Stimulated activated CD8-positive, alpha-beta memory T cell treated with anti-CD3 and anti-CD28 coated beads, Interleukin-12 subunit alpha, Interleukin-12 subunit beta, amount 100 ng/mL, for 4 hours (primary cell): Measurements from ENCODE around the gene LACRT.
"Not testable (repeated sequence)": the region's sequence is repeated elsewhere in the genome, so short reads cannot be mapped to it uniquely, and the experiment has no call there.

Source experiments
- DNase-seq: peaks from one replicate; pipeline ENCODE4 v3.0.0-alpha.2; 2020; ENCODE audit warnings: low read depth

LACRT gene

DNA sequence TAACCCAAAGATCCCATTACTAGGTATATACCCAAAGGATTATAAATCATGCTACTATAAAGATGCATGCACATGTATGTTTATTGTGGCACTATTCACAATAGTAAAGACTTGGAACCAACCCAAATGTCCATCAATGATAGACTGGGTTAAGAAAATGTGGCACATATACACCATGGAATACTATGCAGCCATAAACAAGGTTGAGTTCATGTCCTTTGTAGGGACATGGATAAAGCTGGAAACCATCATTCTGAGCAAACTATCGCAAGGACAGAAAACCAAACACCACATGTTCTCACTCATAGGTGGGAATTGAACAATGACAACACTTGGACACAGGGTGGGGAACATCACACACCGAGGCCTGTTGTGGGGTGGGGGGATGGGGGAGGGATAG lies 4.4 kb upstream of the LACRT start:
- DNase-seq = not testable (repeated sequence)

DNA sequence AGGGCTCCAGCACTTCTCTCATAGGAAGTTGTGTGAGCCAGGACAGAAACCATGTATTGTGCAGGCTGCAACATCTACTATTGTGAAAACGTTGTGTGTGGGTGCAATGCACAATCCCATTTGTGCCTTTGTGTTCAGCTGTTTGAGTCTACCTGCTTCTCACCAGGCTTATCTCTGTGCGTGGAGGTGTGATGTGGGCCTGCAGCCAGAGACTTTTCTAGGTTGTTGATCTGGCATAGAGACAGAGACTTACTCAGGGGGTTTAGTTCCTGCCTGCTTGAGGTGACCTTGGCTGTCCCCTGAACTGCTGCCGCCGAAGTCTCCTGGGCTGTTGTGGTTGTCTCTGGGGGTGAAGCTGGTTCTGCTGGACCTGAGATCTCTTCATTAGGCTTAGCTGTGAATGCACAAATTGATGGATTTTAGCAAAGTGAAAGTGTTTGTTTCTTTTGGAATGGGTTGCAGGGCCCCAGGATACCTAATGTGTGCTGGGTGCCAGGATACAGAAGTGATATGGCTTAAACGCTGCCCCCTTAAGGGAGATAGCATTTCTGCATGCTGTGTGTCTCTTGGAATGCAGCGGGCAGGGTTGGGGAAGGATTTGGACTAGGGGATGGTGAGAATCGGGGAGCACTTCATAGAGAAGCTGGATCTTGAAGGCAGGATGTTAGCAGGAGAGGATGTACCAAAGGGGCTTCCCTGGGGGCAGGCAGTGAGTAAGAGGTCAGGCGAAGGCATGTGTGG lies 2.5 kb downstream of the LACRT start:
- DNase-seq = no peak

GRCh38 chr12:54631551-54631950 lies 3.1 kb downstream of the LACRT start:
- no peak for DNase-seq

GRCh38 chr12:54629925-54630324 lies 4.8 kb downstream of the LACRT start:
- DNase-seq = no peak

DNA sequence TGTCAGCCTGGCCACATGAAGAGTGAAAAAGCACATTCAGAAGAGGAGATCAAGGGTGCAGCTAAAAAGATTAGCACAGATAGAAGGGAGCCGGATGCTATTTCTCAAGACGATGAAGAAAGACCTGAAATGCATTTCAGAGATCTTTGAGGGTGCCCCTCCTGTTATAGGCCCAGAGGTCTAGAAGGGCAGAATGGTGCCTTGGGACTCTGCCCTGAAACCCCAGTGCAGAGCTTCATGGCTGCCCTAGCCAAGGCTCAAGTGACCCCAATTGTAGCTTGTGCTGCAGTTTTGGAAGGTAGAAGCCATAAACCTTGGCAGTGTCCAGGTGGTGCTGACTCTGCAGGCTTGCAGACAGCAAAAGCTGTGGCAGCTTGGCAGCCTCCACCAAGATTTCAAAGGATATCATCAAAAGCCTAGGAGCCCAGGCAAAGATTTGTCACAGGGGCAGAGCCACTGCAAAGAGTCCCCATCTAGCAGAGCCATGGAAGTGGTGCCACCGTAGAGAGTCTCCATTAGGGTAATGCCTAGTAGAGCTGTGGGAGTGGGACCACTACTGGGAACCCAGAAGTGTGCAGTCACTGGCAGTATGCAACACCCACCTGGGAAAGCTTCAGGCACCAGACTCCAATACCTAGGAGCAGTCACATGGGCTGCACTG lies 6.4 kb downstream of the LACRT start:
- DNase-seq = no peak

- no peak for DNase-seq
Observed at GRCh38 chr12:54627304-54627703, 7.4 kb downstream of the LACRT start.

- no peak for DNase-seq
Observed at GRCh38 chr12:54625598-54625997, 9.1 kb downstream of the LACRT start.

GRCh38 chr12:54624315-54625279 lies 10.1 kb downstream of the LACRT start:
- DNase-seq = no peak

- no peak for DNase-seq
Observed at GRCh38 chr12:54622463-54623183, 12.1 kb downstream of the LACRT start.

DNA sequence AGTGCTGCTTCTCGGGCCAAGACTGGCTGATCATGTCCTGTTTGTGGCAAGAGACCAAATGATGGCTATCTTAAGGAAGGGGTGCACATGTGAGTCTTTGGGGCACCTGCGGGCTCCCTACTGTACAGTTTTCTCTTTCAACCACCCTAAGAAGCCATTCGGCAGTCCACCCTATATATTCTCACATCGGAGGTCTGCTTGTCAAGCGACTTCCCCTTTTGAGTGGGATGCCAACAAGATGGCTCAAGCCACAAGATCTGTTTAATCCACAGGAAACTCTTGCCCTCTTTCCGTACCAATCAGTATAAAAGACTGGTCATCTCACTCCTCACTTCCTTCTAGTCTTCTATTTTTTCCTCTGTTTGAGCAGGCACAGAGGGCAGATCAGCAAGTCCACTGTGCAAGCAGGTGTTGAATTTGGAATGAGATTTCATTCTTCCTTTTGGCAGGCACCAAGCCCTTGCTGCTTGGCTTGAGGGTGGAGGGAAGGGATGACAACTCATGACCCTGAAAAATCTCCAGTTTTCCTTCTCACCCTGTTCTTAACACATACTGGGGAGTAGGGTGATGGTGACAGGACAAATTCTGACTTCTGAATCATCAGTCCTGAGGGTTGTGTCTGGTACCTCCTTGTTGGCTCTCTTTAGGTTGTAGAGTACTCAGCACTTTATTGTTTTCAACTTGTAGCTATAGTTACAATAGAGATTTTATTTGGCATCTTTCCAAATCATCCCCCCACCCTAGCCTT lies 17.6 kb downstream of the LACRT start:
- DNase-seq = no peak

GRCh38 chr12:54612225-54612750 lies 22.4 kb downstream of the LACRT start:
- DNase-seq = no peak

GRCh38 chr12:54611715-54612149 lies 23.0 kb downstream of the LACRT start:
- DNase-seq = no peak

- no peak for DNase-seq
Observed at GRCh38 chr12:54608769-54609168, 25.9 kb downstream of the LACRT start.

GRCh38 chr12:54608156-54608555 lies 26.5 kb downstream of the LACRT start:
- DNase-seq = no peak

DNA sequence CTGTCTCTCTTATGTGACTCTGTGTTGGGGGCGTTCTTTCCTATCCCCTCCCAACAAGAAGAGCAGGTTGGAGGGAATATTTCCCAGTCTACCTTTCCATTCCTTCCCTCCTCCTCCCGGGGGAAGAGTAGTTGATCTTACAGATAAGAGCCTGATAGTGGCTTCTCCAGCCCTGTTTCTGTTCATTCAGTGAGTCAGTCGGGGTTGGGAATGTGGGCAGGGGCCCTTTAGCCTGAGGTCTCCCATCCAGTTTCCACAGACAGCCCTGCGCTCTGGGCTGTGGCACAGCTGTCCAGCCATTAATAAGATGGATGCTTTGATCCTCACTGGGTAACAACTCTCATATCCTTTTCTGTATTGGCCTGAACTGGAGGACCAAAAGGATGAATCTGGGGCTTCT lies 28.1 kb downstream of the LACRT start:
- DNase-seq = no peak

- DNase-seq = no peak
Observed at GRCh38 chr12:54605138-54605970, 29.3 kb downstream of the LACRT start.

DNA sequence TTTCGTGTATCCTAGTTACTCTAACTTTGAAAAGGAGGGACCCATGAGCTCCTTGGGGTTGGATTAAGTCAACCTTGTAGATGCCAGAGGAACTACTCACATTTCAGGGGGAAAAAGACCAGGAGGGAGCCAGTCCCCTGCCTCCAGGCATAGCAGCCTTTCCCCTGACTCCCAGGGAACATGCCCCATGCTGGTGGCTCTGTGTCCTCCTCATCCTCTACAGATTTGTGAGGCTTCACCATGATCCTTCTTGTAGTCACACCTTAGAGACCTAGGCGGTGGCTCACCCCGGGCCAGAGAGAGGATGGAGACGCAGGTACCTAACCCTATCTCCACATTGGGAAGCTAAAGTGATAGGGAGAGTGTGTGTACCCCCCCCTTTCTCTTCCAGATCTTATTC lies 30.3 kb downstream of the LACRT start:
- no peak for DNase-seq

DNA sequence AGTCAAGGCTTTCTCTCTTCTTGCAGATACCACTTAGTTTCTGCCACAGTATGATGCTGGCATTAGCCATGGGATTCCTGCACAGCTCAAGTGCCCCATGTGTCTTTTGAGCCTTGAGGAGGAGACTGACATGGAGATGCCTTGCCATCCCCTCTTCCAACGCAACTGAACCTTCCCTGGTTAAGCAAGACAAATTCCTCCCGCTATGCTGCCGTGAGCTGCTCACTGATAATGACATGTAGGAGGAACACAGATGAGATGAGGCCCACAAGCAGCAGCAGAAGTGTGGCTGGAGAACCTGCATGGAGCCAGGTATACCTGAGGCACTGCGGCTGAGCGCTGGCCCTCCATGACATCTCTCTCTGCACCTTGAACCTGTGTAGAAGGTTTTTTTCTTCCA lies 30.8 kb downstream of the LACRT start:
- DNase-seq = no peak

DNA sequence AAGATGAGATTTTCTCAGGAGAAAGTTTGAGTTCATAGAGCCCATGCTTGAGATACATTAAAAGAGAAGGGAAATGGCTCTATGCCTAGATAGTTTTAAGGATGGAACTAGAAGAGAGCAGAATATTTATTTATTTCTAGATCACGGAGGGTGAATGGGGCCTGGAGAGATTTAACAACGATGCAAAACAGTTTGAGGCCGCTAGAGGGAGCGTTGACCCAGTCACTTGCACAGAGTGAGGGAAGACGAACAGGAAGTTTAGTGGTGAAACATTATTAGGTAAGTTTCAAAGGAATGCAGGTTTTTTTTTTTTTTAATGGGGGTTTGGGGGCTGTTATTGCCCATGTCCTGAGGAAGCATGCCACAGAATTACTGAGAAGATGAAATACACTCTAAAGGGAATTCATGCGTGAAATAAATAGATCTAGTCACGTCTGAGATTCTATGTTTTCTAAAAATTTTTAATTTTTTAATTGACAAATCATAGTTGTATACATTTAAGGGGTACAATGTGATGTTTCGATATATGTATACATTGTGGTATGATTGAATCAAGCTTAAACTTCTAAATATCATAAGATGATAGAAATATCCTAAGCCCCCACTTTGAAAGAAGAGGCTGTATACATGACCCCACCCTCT lies 31.4 kb downstream of the LACRT start:
- DNase-seq = peak; percentile 20

- DNase-seq = no peak
Observed at GRCh38 chr12:54602661-54603060, 32.0 kb downstream of the LACRT start.
